Peyer's patch (tissue), 4 donors: ENCODE measurements around the gene VRK2.

Source experiments
- POLR2A ChIP-seq, 2 donors: fragments of 450-650 bp; IDR thresholded peaks; one replicate each; pipeline ENCODE4 v1.5.1; 2017; ENCODE audit warnings: antibody characterized with exemption in 2 of 2, mild to moderate bottlenecking in 2 of 2, moderate library complexity in 2 of 2
- TF ChIP-seq, protein P1 (sequence below), 6 experiments: fragments of 450-650 bp in 4 of 6; fragments of 200-600 bp in 2 of 6; sonication (generic) in 1 of 6; IDR thresholded peaks; one replicate each; pipeline ENCODE4 v1.5.1; 2017 to 2019; ENCODE audit warnings: antibody characterized with exemption in 6 of 6, mild to moderate bottlenecking in 3 of 6, moderate library complexity in 1 of 6

DNA sequence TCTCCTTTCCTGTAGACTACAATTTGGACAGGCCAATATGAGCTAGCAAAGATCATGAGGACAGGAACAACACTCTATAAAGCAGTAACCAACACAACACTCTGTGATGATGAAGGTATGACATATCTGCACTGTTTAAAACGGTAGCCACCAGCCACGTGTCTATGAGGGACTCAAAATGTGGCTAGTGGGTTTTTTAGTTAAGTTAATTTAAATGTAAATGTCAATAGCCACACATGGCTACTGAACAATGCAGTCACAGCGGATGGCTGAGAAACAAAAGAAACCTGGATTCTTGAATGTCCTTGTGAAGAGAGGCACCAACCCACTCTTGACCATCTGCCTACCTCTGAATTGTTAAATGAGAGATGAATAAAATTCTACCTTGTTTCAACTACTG lies 160.6 kb downstream of the VRK2 start:
- TF ChIP-seq, protein P1, sequence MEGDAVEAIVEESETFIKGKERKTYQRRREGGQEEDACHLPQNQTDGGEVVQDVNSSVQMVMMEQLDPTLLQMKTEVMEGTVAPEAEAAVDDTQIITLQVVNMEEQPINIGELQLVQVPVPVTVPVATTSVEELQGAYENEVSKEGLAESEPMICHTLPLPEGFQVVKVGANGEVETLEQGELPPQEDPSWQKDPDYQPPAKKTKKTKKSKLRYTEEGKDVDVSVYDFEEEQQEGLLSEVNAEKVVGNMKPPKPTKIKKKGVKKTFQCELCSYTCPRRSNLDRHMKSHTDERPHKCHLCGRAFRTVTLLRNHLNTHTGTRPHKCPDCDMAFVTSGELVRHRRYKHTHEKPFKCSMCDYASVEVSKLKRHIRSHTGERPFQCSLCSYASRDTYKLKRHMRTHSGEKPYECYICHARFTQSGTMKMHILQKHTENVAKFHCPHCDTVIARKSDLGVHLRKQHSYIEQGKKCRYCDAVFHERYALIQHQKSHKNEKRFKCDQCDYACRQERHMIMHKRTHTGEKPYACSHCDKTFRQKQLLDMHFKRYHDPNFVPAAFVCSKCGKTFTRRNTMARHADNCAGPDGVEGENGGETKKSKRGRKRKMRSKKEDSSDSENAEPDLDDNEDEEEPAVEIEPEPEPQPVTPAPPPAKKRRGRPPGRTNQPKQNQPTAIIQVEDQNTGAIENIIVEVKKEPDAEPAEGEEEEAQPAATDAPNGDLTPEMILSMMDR (IDR thresholded peaks at IDR 0.05) = no peak
- TF ChIP-seq POLR2A (IDR thresholded peaks at IDR 0.05) = no peak
